CD4-positive, alpha-beta T cell treated with Interleukin-1 beta for 1 hour (primary cell): ENCODE data around the gene DPYSL5.

Experiments
- DNase-seq, 2 donors: peaks; one replicate each; pipeline ENCODE4 v3.0.0-alpha.2; 2020 to 2022

The DPYSL5 gene

DNA sequence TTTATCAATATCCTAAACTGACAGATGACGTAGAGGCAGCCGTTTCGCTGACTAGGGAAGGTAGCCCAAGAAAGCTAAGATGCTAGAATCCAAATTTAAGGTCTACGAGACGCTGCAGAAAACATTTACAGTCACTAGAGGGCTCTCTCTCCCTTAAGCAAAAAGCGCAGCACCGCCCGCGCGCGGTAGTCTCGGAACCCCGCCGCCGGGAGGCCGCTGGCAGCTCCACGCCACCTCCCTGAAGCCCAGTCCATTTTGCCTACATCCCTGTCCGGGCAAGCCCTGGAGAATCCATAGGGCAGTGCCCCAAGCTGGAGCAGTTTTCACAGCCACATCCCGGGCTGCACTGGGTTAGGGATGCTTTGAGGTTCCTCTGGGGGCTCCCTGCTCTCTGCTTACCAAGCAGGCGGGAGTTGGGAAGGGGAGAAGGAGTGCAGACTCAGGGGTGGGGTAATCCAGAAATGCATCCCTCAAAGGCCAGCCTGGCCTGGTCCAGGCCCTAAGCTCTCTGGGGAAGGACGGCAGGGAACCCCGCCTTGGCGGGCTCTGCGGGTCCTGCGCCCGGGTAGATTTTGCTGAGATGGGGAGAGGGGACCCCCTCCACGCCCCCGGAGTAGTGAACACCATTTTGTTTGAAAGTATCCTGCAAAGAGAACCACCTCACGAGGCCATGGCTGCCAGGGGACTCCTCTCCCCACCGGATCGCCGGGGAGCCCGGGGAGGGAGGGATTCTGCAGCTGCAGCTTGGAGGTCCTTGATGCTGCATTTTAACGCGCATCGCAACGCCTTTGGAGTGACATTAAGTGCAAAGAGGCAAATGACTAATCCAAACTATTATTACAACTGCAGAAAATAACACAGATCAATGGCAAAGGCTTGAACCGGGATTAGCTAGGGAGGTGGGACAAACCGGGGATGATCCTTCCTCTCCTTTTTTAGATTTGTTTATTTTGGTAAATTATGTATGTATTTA lies 1.3 kb upstream of the DPYSL5 start:
- peak; percentile 53 to 60 for DNase-seq

DNA sequence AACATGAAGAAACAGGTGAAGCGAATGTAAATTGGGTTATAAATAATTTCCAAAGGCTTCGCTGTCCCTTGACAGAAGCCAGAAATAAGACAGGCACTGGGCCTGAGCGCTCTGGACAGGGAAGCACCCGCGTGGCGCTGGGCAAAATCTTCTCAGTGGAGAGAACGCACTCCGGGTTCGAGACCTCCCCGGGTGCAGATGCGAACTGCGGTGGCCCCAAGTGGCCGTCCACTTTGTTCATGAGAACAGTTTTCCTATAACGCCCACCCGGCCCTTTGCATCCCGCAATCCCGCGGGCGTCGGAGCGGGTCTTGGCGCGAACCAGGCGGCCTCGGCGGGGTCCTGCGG lies 651 bp upstream of the DPYSL5 start:
- no peak for DNase-seq

DNA sequence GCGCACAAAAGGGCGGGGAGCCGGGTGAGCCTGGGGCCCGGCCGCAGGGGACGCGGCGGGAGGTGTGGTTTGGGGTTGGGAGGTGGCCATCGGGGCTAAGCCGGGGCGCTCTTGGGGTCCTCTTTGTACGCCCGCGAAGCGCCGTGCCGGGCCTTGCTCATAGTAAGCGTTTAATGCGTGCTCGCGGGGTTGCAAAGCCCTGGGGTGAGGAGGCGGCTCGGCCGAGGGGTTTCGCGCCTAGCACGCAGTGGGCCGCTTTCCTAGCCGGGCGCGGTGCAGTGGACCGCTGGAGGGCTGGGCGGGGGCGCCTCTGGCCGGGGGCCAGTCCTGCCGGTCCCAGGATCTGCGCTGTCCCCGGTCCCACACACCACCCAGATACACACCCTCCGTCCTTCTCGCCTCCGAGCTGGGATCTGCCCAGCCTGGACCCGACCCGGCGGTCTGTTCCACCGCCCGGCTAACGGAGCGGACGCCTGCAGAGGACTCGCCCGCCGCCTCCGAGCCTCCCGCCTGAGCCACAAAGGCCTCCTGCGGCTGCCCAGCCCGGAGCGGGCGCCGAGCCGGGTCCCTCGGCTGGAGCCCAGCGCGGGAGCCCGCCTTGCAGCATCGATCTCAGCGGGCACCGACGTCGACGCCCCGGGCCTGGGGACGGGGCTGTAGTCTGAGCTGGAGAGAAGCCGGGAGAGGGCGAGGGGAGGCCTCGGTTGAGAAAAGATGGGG lies 564 bp downstream of the DPYSL5 start:
- DNase-seq, result no peak

DNA sequence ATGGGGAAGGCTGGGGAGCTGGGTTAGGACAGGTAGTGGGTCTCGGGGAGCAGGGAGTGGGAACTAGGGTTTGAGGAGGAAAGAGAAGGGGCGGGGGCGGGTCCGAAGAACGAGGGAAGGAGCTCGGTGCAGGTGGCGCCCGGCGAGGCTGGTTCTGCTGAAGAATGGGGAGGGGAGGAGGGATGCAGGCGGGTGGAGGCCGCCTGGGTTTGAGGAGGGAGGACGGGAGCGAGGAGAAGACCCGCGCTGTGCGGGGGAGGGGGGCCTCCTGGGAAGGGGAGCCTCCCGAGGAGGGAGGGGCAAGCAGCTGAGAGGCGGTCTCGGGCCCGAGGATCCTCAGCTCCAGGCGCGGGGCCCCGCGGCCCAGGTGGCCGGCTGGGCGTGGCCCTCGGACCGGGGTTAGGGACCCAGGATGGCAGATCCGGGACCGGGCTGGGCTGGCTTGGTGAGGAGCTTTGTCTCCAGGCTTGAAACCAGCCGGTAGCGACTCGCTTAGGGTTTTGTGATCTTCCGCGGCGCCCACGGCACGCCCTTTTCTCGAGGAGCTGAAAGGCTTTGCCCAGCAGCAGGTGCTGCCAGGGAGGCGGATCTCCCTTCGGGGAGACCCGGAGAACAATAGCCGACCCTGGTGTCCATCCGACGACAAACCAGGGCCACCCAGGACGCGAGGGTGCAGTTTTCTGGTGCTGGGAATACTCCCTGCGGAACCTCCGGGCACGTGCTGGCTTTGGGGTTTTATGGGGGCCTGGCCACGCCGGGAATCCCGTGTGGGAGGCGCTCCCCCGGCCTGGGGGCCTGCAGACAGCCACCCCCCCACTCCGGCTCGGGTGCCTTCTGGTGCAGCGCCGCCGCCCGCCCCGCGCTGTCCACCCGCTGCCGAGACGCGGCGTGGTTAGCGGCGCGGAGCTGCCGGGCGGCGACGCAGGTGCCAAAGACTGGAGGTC lies 1.4 kb downstream of the DPYSL5 start:
- no peak for DNase-seq

DNA sequence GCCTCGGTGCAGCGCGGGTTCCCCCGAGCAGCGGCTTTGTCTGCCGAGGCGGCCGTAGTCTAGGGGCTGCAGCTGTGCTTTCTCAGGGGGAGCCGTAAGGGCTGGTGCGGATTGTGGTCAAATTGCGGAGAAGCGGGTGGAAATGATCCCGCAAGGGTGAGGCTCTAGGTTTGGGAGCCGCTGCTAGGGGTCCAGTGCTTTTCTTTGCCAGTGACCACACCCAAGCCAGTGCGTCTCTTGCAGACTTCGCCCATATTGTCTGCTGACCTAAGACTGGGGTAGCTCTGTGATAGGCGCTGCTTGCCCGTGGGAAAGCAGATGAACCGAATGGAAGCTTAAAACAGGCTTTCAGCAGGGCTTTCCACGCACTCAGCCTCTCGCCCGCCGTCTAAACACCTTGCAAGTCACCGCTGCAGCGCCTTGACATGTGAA lies 2.1 kb downstream of the DPYSL5 start:
- DNase-seq, result no peak

DNA sequence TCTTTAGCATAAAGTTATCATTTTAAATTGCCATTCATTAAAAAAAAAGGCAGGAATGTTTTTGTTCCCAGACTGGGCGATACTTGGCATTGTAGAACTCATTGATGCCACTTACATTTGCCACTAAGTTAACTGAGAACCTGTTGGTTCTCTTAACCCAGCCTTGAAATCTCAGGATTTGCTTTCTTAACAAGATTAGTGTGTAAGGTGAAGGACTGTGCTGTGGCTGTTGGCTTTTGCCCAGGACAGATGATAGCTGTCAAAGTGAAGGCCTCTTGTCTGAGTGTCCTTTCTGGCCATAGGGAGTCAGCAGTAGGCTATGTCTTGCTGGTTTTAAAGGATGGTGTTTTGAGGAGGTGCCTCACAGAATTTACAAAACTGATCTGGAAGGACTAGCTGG lies 2.6 kb downstream of the DPYSL5 start:
- no peak for DNase-seq

DNA sequence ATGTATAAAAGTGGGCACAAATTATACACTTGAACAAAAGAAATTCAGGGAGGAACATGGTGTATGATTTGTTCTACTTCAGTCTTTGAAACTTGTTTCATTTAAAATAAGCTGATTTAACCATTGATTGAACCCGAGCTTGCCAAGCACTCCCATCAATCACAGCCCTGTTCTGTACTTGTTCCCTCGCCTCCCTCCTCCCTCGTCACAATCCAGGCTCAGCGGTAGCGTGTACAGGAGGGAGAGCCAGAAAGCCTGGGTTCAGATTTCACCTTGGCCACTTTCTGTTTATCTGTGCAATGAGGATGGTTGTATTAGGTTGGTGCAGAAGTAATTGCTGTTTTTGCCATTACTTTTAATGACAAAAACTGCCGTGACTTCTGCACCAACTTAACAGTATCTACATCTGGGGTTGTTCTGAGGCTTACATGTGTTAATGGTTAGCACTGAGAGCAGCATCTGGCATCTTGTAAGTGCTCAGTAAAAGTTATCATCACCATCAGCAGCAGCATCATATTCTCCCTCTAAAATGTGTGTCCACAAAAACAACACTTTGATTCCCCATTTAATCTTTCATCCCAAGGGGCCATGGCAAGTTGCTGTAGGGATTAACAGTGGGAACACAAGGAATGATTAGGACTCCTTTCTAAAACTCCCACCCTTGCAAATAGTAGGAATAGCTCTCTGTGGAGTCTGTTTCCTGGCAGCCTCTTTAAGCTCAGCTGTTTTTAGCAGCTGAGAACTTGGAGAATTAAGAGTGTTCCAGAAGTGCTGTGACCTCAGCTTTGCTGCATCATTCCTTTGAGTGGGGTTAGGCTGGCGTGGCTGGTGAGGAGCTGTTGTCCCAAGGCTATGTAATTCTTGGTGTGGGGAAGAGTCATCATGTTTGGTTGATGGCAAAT lies 4.7 kb downstream of the DPYSL5 start:
- DNase-seq, result no peak

DNA sequence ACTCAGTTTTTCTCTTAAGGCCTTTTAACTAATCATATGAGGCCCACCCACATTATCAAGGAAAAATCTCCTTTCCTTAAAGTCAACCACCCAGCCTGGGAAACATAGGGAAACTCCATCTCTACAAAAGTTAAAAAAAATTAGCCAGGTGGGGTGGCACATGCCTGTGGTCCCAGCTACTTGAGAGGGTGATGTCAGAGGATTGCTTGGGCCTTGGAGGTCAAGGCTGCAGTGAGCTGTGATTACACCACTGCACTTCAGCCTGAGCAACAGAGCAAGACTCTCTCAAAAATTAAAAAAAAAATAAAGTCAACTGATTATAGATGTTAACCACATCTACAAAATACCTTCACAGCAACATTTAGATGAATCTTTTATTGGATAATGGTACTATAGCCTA lies 5.8 kb downstream of the DPYSL5 start:
- DNase-seq, result no peak

DNA sequence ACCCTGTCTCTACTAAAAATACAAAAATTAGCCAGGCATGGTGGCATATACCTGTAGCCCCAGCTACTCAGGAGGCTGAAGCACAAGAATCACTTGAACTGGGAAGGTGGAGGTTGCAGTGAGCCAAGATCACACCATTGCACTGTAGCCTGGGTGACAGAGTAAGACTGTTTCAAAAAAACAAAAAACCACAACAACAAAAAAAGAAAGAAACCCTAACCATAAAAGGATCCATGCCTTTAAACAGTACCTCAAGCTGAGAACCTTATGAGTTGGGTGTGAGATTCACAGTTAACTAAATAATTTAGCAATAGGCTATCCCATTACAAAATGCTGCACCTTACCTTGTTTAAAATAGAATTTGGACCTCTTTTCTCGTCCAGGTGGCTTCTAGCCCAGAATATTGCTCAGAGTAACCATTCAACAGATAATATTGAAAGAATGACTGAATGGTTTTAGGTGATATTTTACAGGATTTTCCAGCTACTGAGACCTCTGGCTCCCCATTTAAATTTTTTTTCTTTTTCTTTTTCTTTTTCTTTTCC lies 6.4 kb downstream of the DPYSL5 start:
- DNase-seq, result no peak

DNA sequence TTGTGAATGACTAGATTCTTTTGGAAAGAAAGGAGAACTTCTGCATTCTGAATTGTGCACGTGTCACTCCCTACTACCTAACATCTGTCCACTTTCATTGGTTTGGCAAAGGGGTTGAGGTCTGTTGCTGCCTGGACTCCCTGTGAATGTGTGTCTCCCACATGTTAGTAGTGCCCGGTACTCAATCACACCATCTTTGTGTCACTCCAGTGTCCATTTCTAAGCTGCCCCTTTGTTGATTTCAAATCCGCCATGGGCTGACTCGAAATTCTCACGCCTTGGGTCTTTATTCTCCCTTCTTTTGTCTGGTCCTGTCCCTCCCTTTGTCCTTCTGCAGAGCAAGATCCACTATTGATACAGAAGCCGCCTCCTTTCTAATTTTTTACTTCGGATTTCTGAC lies 7.5 kb downstream of the DPYSL5 start:
- no peak for DNase-seq

DNA sequence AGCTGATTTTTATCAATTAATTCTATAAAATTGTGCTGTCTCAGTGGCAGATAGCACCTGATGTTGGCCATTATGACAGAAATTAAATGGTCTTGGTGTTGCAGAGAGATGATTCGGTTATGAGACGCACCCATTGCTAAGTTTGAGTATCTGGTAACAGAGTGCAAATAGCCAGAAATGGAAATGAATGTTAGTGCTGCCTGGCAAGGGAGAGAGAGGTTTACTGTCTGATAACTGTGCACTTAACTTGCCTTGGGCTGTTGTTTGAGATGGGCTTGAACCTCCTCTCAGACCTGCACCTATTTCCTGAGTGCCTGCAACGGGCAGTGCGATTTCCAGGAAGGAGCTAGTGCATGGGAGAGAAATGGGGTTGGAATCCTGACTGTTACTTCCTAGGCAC lies 11.7 kb downstream of the DPYSL5 start:
- no peak for DNase-seq

DNA sequence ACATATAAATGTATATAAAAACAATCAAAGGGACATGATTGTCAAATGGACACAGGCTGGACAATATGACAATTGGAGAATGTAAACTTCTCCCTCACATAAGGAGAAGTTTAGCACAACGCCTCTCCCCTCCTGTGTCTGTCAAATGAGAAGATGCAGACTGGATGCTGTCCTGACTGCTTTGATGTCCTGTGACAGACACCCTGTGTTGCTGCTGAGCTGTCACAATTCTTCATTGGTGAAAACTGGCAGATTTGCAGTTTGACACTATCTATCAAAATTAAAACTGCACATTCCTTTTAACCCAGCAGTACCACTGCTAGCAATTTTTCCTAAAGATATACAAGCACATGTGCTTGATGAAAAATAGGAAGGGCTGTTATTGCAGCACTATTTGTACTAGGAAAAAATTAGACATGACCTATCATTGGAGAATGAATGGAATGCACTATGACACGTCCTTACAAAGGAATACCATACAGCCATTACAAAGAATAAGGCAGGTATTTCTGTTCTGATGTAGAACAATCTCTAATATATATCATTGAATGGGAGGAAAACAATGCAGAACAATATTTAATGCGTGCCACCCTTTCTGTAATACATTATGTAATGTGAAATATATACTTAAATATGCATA lies 12.4 kb downstream of the DPYSL5 start:
- DNase-seq, result no peak

DNA sequence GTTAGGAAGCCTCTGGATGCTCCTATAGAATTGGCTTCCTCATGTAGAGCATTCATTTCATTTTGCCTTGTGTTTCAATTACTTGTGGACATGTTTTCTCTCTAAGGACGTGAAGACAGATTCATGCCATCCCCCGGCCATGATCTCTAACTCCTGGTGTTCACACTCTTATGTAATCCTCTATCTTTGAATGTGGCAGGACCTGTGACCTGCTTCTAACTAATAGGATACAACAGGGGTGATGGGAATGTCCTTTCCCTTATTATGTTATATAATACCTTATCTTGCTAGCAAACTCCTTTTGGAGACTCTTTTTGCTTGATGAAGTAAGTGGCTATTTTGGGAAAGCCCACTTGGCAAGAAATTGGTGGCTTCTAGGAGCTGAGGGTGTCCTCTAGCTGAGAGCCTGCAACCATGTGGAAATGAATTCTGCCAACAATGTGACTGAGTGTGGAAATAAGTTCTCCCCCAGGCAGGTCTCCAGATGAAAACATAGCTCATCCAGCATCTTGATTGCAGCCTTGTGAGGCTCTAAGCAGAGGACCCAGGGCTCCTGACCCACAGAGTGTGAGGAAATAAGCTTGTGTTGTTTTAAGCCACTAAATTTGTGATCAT lies 13.8 kb downstream of the DPYSL5 start:
- no peak for DNase-seq

DNA sequence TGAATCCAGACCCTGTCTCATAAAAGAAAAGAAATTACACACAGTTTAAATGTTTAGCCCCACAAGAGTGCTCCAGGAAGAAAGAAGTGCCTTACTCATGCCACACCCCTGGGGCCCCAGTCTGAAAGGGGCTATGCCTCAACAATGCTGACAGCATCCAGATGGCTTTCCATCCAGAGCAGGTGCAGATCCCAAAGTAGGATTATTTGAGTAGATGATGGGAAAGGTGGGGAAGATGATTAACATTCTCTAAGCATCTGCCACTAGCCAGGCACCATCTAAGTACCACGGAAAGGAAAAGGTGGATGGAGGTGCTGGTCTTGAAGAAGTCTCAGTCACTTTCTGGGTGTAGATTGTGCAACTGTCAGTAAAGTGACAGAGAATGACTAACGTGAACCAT lies 16.3 kb downstream of the DPYSL5 start:
- DNase-seq, result no peak

DNA sequence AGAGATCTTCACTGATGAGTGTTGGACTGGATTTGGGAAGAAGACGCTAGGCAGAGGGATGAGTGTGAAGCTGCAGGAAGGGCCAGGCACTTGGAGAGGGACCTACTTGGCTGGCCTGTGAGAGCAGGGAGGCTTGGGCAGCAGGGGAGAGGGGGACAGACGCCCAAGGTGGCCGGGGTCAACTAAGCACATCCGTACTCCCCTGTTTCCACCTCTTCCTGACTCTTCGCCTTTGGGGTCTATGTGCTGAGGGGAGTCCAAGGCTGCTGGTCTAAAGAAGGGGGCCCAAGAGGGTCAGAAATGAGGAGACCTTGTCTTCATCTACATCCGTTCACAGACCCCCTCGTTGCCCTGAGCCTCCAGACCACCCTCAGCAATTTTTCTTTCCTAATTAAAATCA lies 16.7 kb downstream of the DPYSL5 start:
- no peak for DNase-seq

DNA sequence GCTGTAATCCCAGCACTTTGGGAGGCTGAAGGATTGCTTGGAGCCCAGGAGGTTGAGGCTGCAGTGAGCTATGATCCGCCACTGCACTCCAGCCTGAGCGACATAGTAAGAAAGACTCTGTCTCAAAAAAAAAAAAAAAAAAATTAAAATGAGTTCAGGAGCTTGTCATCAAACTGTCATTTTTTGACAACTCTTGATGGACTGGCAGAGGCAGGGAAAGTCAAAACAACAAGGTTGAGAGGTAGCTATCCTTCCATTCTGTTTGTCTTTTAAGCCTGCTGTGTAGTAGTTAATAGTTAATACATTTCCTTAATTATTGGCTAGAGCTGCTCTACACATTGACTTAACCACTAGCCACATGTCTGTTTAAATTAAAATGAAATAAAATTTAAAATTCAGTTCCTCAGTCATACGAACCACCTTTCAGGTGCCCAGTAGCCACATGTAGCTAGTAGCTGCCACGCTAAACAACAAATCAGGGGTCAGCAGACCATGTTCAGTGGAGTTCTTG lies 22.7 kb downstream of the DPYSL5 start:
- no peak for DNase-seq

DNA sequence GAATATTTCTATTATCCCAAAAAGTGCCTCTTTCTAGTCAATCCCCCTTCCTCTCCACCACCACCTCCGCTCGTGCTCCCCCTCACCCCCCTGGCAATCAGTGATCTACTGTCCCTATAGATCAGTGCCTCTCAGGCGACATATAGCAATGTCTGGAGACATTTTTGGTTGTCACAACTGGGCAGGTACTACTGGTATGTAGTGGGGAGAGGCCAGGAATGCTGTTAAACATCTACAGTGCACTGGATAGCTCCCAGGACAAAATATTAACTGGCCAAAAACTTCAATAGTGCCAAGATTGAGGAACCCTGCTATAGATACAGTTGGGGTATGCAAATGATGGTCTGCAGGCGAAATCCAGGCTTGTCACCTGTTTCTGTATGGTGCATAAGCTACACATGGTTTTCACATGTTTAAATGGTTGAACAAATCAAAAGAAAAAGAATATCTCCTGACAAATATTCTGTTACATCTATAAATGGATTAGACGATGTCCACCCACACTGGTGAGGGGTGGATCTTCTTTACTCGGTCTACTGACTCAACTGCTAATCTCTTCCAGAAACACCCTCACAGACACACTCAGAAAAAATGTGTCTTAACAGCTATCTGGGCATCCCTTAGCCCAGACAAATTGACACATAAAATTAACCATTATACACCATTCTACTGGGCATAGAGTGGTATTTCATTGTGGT lies 25.5 kb downstream of the DPYSL5 start:
- DNase-seq, result no peak

DNA sequence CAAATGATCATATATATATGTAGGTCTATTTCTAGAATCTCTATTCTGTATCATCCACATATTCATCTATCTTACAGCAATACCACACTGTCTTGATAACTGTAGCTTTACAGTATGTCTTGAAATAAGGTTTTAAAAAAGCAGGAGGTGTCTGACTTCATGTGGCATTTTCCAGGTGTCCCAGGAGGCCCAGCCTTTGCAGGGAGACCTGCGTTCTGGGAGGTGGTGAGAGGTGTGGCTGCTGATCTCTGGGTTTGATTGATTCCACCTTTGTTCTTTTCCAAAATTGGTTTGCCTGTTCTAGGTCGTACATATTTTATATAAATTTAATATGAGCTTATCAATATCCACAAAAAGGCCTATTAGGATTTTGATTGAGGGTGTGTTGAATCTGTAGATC lies 26.6 kb downstream of the DPYSL5 start:
- DNase-seq, result no peak

DNA sequence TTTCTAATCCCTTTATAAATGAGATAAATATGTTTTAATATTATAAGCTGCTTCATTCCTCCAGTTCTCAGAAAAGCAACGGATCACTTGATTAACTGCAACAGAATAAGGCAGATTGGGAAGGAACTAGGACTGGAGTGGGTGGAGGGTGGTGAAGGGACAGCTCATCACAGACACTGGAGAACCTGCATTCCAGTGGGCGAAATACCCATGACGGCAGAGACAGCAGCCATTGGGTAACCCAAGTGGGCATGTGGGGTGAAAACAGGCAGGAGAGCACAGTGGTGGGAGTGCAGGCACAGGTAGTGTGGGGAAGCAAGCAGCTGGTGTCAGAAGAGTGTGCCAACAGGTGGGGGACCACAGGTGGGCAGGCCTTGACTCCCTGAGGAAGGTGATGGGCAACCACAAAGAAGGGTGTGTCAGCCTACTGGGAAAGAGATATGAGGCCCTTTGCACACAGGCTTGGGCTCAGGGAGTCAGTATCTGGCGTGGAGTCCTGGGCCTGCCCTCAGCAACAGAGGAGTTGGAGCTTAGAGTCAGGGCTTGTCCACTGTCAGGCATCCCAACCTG lies 27.2 kb downstream of the DPYSL5 start:
- DNase-seq, result no peak

DNA sequence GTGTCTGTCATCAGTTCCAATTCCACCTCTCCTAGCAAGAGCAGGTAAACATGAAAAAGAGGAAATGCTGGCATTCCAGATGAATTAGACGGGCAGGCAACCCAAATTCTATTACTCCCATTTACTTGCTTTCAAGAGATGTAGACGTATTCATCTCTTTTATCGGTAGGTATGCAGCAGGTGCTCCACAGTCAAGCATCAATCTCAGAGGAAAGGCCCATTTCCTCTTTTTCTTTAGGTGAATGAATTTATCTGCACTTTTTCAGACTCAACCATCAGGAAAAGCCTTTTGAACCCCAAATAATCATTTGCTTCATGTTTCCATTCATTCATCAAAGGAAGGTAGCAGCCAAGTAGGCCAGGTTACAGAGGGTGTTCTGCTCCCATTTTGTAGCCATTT lies 27.9 kb downstream of the DPYSL5 start:
- no peak for DNase-seq
